ENCODE data around the gene ANKRD11.
"Not testable (repeated sequence)": the region's sequence is repeated elsewhere in the genome, so short reads cannot be mapped to it uniquely, and the experiment has no call there.

ANKRD11 gene

GRCh38 chr16:89248196-89248982 is 242.0 kb downstream of the ANKRD11 start:
- ChIA-PET CTCF (interaction anchor here (1.3 kb wide), 1 partner anchor 16 kb away, joined by 3 read pairs; no protein-coding TSS in a partner anchor), POLR2A (no interaction called here)
- no peak for TF ChIP-seq CTCF (IDR thresholded peaks at IDR 0.05; ENCODE audit: control extremely low read depth, extremely low read depth, low read depth, missing control alignments)
- no peak for DNase-seq (ENCODE audit: extremely low spot score)

DNA sequence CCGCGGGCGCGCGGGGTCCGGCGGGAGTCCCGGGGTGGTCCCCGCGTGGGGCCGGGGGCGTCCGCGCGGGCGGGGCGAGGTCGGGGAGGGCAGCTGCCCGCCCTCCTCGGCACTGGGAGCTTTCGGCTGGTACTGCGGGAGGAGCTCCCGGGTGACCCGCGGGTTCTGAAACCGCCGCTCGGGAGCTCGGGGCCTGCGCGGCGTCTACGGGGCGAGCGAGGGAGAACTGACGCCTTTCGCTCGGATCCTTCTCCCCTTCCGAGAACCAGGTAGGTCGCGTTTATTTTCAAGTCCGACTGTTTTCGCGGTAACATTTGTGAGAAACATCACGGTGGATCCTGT is 242.7 kb downstream of the ANKRD11 start:
- DNase-seq (ENCODE audit: extremely low spot score); POLR2A ChIA-PET: not testable (repeated sequence)
- CTCF ChIA-PET = interaction anchor here (1.3 to 1.5 kb wide), 2 partner anchors 16 to 42 kb away, joined by 3 to 7 read pairs; no protein-coding TSS in a partner anchor

DNA sequence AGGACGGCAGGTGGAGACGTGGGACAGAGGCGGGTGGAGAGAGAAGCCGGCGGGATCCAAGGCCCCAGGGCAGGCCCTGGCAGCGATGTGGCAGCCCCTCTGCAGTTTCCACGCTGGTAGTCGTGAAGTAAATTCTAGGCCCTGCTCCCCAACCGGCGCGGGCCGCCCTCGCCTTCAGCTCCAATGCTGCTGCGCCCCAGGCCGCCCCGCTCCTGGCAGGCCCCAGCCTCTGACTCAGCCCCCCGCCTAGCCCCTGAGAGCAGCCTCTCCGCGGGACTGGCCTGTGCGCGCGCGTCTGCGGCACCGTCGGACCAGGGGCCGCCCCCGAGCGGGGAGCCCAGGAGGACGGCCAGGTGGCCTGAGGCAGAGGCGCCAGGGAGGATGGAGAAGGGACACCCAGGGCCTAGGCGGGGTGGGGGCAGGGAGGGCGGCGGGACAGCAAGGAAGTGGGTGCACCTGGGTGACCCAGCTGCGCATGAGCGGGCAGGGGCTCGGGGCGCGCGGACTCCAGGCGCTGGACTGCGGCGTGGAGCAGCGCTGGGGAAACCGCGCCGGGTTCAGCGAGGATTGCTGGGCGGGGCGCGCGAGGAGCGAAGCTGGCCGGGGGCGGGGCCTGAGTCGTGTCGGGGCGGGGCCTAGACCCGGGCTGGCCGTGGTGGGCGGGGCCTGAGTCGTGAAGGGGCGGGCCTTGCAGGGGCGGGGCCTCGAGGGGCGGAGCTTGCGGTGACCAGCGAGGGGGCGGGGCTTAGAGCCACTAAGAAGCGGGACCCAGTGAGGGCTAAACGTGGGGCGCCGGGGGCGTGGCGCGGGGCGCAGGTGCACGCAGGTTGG is 243.2 kb downstream of the ANKRD11 start:
- TF ChIP-seq CTCF (IDR thresholded peaks at IDR 0.05; ENCODE audit: control extremely low read depth, extremely low read depth, low read depth, missing control alignments) = no peak
- DNase-seq (ENCODE audit: extremely low spot score) = peak; percentile 99
- ChIA-PET POLR2A (no interaction called here), CTCF (interaction anchor here (1.3 to 1.5 kb wide), 2 partner anchors 17 to 42 kb away, joined by 3 to 7 read pairs; no protein-coding TSS in a partner anchor)

GRCh38 chr16:89246383-89246902 is 243.9 kb downstream of the ANKRD11 start:
- CTCF ChIA-PET = interaction anchor here (1.5 kb wide), 1 partner anchor 43 kb away, joined by 7 read pairs; no protein-coding TSS in a partner anchor

DNA sequence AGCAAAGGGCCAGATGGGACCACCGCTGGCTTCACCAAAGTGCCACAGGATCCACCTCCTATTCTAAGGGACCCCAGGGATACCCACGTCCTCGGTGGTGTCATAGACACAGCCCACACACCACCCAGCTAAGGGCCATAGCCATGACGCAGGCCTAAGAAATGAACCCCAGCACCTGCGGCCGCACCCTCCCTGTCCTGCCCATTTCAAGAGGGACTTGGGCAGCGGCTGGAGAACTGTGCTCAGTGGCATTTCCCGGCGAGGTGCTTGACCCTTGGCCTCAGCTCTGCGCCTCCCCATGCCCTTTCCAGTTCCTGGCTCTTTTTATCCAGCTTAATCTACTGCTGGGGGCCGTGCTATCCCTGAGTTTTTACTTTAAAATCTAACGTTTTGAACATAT is 245.6 kb downstream of the ANKRD11 start:
- POLR2A ChIA-PET = no interaction called here
- no peak for TF ChIP-seq CTCF (IDR thresholded peaks at IDR 0.05; ENCODE audit: control extremely low read depth, extremely low read depth, low read depth, missing control alignments)
- DNase-seq (ENCODE audit: extremely low spot score) = no peak
- CTCF ChIA-PET = no interaction called here

More at GRCh38 chr16:89246383-89246902, 243.9 kb downstream of the ANKRD11 start:
- no peak for TF ChIP-seq CTCF (IDR thresholded peaks at IDR 0.05; ENCODE audit: control extremely low read depth, extremely low read depth, low read depth, missing control alignments)
- no peak for DNase-seq (ENCODE audit: extremely low spot score)
- POLR2A ChIA-PET = no interaction called here

DNA sequence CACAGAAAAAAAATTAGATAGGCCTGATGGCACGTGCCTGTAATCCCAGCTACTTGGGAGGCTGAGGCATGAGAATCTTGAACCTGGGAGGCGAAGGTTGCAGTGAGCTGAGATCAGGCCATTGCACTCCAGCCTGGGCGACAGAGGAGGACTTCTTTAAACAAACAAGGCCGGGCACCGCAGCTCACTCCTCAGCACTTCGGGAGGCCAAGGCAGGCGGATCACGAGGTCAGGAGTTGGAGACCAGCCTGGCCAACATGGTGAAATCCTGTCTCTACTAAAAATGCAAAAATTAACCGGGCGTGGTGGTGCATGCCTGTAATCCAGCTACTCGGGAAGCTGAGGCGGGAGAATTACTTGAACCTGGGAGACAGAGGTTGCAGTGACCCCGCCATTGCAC is 246.1 kb downstream of the ANKRD11 start:
- DNase-seq (ENCODE audit: extremely low spot score); POLR2A ChIA-PET; CTCF ChIA-PET: not testable (repeated sequence)

DNA sequence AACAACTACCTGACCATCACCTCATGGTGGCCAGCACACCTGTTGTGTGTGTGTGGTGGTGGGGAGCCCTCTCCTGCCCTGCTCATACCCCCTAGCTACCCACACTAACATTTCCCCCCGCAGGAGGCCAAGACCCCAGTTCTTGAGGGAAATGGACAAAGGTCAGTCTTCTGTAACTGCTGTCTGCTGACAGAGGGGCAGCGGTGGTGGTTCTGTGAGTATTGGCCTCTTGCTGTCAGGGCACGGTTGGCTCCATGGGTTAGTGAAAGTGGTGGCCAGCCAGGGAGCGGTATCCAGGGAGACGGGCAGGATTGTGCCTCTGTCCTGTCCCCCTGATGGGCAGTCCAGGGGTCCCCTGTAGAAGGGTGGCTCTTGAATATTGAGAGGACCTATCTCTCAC is 246.7 kb downstream of the ANKRD11 start:
- TF ChIP-seq CTCF (IDR thresholded peaks at IDR 0.05; ENCODE audit: control extremely low read depth, extremely low read depth, low read depth, missing control alignments) = no peak
- CTCF ChIA-PET = interaction anchor here (1.0 kb wide), 1 partner anchor 28 kb away, joined by 3 read pairs; no protein-coding TSS in a partner anchor
- POLR2A ChIA-PET = no interaction called here
- no peak for DNase-seq (ENCODE audit: extremely low spot score)
